Endothelial cell of umbilical vein (primary cell): ENCODE measurements around the gene FAAP100.
"Not testable (repeated sequence)": the region's sequence is repeated elsewhere in the genome, so short reads cannot be mapped to it uniquely, and the experiment has no call there.

Experiments used
- CTCF ChIP-seq, 2 donors: IDR thresholded peaks; 1 replicate in 1 of 2; 2 replicates in 1 of 2; pipeline ENCODE4 v1.5.1; 2011; ENCODE audit warnings: low read length in 2 of 2, mild to moderate bottlenecking in 2 of 2, moderate library complexity in 2 of 2, control low read depth in 1 of 2, inconsistent platforms in 1 of 2, low read depth in 1 of 2; ENCODE audit not compliant: insufficient read depth in 1 of 2; ENCODE audit errors: extremely low read depth in 1 of 2
- MAX ChIP-seq: IDR thresholded peaks from 2 replicates; pipeline ENCODE4 v1.6.1; 2011; ENCODE audit not compliant: insufficient read depth, insufficient read length

GRCh38 chr17:81584771-81585170, 32.6 kb upstream of the FAAP100 start:
- TF ChIP-seq CTCF (IDR thresholded peaks at IDR 0.05; ENCODE audit: extremely low read depth in 1 of 2, insufficient read depth in 1 of 2, low read depth in 1 of 2, low read length in 2 of 2); MAX: not testable (repeated sequence)
